EL (cell line): ENCODE data around the gene CEP112.

ENCODE experiments used
- DNase-seq: peaks from one replicate; pipeline ENCODE4 v3.0.0-alpha.2; 2016

CEP112 gene

GRCh38 chr17:65711671-65712276, 480.2 kb downstream of the CEP112 start:
- DNase-seq, result no peak

GRCh38 chr17:65707780-65708179, 484.2 kb downstream of the CEP112 start:
- no peak for DNase-seq

GRCh38 chr17:65704731-65705130, 487.2 kb downstream of the CEP112 start:
- no peak for DNase-seq

- DNase-seq, result no peak
These were observed 488.0 kb downstream of the CEP112 start for GRCh38 chr17:65703891-65704290.

GRCh38 chr17:65699459-65699858, 492.5 kb downstream of the CEP112 start:
- DNase-seq, result no peak

- peak; percentile 59 for DNase-seq
These were observed 493.4 kb downstream of the CEP112 start for GRCh38 chr17:65698381-65699061.

GRCh38 chr17:65697661-65698060, 494.3 kb downstream of the CEP112 start:
- no peak for DNase-seq

GRCh38 chr17:65696739-65697394, 495.1 kb downstream of the CEP112 start:
- peak; percentile 82 for DNase-seq

GRCh38 chr17:65694601-65695000, 497.3 kb downstream of the CEP112 start:
- DNase-seq, result no peak

- DNase-seq, result no peak
These were observed 501.2 kb downstream of the CEP112 start for GRCh38 chr17:65690626-65691310.

GRCh38 chr17:65688307-65688706, 503.6 kb downstream of the CEP112 start:
- no peak for DNase-seq

- DNase-seq, result no peak
These were observed 506.8 kb downstream of the CEP112 start for GRCh38 chr17:65685110-65685509.

- DNase-seq, result no peak
These were observed 507.3 kb downstream of the CEP112 start for GRCh38 chr17:65684631-65685030.

- DNase-seq, result no peak
These were observed 508.5 kb downstream of the CEP112 start for GRCh38 chr17:65683428-65683827.

GRCh38 chr17:65681763-65682162, 510.2 kb downstream of the CEP112 start:
- peak; percentile 42 for DNase-seq

GRCh38 chr17:65679165-65679845, 512.6 kb downstream of the CEP112 start:
- DNase-seq, result no peak

GRCh38 chr17:65678546-65678945, 513.4 kb downstream of the CEP112 start:
- peak; percentile 17 for DNase-seq

GRCh38 chr17:65677932-65678331, 514.0 kb downstream of the CEP112 start:
- peak; percentile 64 for DNase-seq

- no peak for DNase-seq
These were observed 517.5 kb downstream of the CEP112 start for GRCh38 chr17:65674246-65675045.

GRCh38 chr17:65670667-65671371, 521.1 kb downstream of the CEP112 start:
- DNase-seq, result no peak

GRCh38 chr17:65668211-65668610, 523.7 kb downstream of the CEP112 start:
- no peak for DNase-seq

GRCh38 chr17:65667656-65668055, 524.3 kb downstream of the CEP112 start:
- no peak for DNase-seq
